Measurements from ENCODE around the gene FAM168B. TPM values are rescaled to one million over a fixed set of nuclear protein-coding genes. Genes with fewer than 3 reads are reported as not detected.
"Not testable (repeated sequence)": the region's sequence is repeated elsewhere in the genome, so short reads cannot be mapped to it uniquely, and the experiment has no call there.

The FAM168B gene
- total RNA-seq, 1 donor from 2014 or later: 111 TPM

DNA sequence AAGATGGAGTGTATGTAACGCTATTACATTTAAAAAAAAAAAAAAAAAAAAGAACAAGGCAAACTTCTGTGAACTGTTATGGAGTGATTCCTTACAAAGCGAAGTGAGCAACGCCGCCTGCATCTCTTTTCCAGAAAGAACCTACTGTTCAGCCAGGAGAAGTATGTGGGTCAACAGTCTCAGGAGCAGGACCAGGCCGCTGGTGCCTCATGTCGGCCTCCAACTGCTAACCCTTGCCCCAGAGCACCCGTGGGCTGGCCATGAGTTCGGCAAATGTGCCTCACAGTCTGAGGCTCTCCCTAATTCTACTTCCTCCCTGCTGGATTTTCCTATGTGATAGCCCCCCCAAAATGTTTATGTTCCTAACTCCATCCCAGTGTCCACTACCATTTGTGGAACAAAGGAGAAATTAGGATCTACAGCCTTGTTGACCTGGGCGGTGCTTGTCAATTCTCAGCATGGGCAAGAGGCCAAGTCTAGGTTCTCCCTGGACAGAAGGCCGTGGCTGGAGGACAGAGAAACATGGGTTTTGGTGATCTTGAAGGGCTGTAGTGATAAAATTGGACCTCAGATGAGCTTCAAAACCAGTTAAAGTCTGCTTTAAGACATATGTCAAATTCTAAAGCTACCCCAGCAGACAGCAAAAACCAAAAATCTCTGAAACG lies 15.9 kb downstream of the FAM168B start:
- TF ChIP-seq, protein P1, sequence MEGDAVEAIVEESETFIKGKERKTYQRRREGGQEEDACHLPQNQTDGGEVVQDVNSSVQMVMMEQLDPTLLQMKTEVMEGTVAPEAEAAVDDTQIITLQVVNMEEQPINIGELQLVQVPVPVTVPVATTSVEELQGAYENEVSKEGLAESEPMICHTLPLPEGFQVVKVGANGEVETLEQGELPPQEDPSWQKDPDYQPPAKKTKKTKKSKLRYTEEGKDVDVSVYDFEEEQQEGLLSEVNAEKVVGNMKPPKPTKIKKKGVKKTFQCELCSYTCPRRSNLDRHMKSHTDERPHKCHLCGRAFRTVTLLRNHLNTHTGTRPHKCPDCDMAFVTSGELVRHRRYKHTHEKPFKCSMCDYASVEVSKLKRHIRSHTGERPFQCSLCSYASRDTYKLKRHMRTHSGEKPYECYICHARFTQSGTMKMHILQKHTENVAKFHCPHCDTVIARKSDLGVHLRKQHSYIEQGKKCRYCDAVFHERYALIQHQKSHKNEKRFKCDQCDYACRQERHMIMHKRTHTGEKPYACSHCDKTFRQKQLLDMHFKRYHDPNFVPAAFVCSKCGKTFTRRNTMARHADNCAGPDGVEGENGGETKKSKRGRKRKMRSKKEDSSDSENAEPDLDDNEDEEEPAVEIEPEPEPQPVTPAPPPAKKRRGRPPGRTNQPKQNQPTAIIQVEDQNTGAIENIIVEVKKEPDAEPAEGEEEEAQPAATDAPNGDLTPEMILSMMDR (IDR thresholded peaks at IDR 0.05): no peak
- Mint-ChIP-seq H3K9me3 (ENCODE audit: unreplicated experiment) (no peaks in the 10 kb centered on the region), H3K27me3 (ENCODE audit: unreplicated experiment) (no peaks in the 10 kb centered on the region), H3K36me3 (ENCODE audit: unreplicated experiment) (peaks cover 46% of the 10 kb centered on the region), H3K27ac (ENCODE audit: unreplicated experiment) (no peak overlapping the region), H3K4me1 (ENCODE audit: unreplicated experiment) (peaks cover 1% of the 10 kb centered on the region), H3K4me3 (ENCODE audit: unreplicated experiment) (no peak overlapping the region)
- DNase-seq (ENCODE audit: extremely low spot score, unreplicated experiment): no peak

DNA sequence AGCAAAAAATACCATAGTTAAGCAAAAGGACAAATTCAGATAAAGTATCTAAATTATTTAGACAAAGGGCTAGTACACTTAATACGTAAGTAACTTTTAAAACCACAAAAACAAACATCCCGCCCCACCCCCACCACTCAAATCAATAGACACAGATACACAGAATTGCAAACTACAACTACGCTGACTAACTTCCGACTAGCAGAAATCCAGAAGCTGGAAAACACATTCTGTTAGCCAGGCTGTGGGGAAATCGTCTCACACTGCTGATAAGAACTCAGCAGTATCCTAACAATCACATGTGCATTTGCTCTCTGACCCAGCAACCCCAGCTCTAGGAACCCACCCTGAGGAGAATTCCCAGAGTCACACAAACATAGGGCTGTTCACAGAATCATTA lies 16.6 kb downstream of the FAM168B start:
- DNase-seq (ENCODE audit: extremely low spot score, unreplicated experiment): no peak
- Mint-ChIP-seq H3K27me3 (ENCODE audit: unreplicated experiment) (no peaks in the 10 kb centered on the region), H3K4me1 (ENCODE audit: unreplicated experiment) (peaks cover 1% of the 10 kb centered on the region), H3K4me3 (ENCODE audit: unreplicated experiment) (no peak overlapping the region), H3K27ac (ENCODE audit: unreplicated experiment) (no peak overlapping the region), H3K36me3 (ENCODE audit: unreplicated experiment) (peaks cover 45% of the 10 kb centered on the region), H3K9me3 (ENCODE audit: unreplicated experiment) (no peaks in the 10 kb centered on the region)
- TF ChIP-seq, protein P1 (IDR thresholded peaks at IDR 0.05): no peak

DNA sequence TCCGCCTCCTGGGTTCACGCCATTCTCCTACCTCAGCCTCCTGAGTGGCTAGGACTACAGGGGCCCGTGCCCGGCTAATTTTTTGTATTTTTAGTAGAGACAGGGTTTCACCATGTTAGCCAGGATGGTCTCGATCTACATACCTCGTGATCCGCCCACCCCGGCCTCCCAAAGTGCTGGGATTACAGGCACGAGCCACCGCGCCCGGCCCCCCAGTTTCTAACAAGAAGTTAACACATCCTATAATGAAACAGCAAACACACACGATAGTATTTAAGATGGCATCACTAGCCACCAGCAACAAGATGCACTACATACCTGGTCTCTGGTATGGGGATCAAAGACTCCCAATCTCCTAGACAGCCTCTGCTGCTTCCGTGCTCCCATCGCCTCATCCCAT lies 17.7 kb downstream of the FAM168B start:
- H3K4me3 Mint-ChIP-seq (ENCODE audit: unreplicated experiment); H3K9me3 Mint-ChIP-seq (ENCODE audit: unreplicated experiment); H3K4me1 Mint-ChIP-seq (ENCODE audit: unreplicated experiment); DNase-seq (ENCODE audit: extremely low spot score, unreplicated experiment); H3K27me3 Mint-ChIP-seq (ENCODE audit: unreplicated experiment); H3K27ac Mint-ChIP-seq (ENCODE audit: unreplicated experiment): not testable (repeated sequence)
- peaks cover 49% of the 10 kb centered on the region for H3K36me3 Mint-ChIP-seq (ENCODE audit: unreplicated experiment)

DNA sequence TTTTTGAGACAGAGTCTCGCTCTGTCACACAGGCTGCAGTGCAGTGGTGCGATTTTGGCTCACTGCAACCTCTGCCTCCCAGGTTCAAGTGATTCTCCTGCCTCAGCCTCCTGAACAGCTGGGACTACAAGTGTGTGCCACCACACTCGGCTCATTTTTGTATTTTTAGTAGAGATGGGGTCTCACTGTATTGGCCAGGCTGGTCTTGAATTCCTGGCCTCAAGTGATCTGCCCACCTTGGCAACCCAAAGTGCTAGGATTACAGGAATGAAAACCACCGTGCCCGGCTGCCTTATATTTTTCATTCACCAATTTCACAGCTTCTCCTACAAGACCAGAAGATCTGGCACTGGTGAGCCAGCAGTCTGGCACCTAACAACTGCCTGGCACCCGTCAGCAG lies 25.1 kb downstream of the FAM168B start:
- peaks cover 15% of the 10 kb centered on the region for H3K4me1 Mint-ChIP-seq (ENCODE audit: unreplicated experiment)
- not testable (repeated sequence) for H3K9me3 Mint-ChIP-seq (ENCODE audit: unreplicated experiment); DNase-seq (ENCODE audit: extremely low spot score, unreplicated experiment); H3K4me3 Mint-ChIP-seq (ENCODE audit: unreplicated experiment); H3K27me3 Mint-ChIP-seq (ENCODE audit: unreplicated experiment); H3K27ac Mint-ChIP-seq (ENCODE audit: unreplicated experiment)
- H3K36me3 Mint-ChIP-seq (ENCODE audit: unreplicated experiment): peaks cover 28% of the 10 kb centered on the region

DNA sequence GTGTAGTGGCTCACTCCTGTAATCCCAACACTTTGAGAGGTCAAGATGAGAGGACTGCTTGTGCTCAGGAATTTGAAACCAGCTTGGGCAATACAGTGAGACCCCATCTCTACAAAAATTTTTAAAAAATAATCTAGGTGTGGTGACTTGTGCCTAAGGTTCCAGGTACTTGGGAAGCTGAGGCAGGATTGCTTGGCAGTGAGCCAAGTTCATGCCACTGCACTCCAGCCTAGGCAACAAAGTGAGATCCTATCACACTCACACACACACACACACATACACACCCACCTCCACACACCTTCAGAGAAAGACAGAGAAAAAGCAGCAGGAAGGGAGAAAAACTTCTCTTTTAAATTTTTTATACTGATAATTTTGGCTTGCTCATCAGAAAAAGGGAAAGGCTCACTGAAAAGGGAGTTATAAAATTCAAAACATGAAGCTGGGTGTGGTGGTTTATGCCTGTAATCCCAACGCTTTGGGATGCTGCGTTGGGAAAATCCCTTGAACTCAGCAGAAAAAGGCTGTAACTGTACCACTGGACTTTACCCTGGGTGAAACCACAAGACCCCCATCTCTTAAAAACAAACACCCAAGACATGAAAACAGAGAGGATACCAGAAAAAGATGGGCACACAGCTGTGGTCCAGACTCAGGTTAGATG lies 25.7 kb downstream of the FAM168B start:
- peaks cover 28% of the 10 kb centered on the region for H3K36me3 Mint-ChIP-seq (ENCODE audit: unreplicated experiment)
- no peak for DNase-seq (ENCODE audit: extremely low spot score, unreplicated experiment)
- H3K27ac Mint-ChIP-seq (ENCODE audit: unreplicated experiment): peak overlapping the region; percentile 8
- H3K4me1 Mint-ChIP-seq (ENCODE audit: unreplicated experiment): peaks cover 15% of the 10 kb centered on the region
- no peak overlapping the region for H3K4me3 Mint-ChIP-seq (ENCODE audit: unreplicated experiment)
- no peaks in the 10 kb centered on the region for H3K9me3 Mint-ChIP-seq (ENCODE audit: unreplicated experiment)
- no peaks in the 10 kb centered on the region for H3K27me3 Mint-ChIP-seq (ENCODE audit: unreplicated experiment)
- TF ChIP-seq, protein P1 (IDR thresholded peaks at IDR 0.05): no peak

Data from osteocyte (in vitro differentiated cells).